Hematopoietic multipotent progenitor cell treated with erythropoietin and hydrocortisone succinate and interleukin-3 and kit ligand, for 4 days (in vitro differentiated cells): ENCODE measurements around the gene ABCC3.

Experiments
- DNase-seq: peaks from one replicate; pipeline ENCODE4 v3.0.0-alpha.2; 2015

The ABCC3 gene

DNA sequence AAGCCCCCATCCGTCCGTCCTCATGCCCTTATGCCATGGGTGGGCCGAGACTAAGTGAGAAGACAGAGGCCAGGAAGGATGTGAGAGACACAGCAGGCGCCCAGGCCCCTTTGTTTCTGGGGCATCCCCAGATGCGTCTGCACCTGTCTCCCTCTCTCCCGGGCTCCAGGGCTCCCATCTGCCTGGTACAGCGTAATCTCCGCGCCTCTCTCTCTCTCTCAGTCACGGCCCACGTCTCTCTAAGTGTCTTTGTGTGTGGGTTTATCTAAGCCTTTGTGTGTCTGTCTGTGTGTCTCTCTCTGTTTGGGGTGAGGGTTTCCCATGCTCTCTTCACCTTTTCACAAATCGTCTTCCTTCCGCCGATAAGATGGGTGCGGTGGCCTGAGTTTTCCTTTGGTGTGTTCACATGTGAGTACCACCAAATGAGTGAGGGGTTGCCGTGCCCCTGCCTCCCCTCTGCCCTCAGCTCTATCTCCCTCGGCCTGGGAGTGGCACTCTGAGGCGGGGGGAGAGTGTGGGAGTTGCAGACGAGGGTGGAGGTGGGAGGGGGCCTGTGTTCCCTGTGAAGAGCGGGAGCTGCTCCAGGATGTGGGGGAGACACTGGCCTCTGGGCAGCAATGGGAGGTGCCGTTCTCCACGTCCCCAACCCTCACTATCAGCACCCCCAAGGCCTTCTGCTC is 25.8 kb upstream of the ABCC3 start:
- no peak for DNase-seq

DNA sequence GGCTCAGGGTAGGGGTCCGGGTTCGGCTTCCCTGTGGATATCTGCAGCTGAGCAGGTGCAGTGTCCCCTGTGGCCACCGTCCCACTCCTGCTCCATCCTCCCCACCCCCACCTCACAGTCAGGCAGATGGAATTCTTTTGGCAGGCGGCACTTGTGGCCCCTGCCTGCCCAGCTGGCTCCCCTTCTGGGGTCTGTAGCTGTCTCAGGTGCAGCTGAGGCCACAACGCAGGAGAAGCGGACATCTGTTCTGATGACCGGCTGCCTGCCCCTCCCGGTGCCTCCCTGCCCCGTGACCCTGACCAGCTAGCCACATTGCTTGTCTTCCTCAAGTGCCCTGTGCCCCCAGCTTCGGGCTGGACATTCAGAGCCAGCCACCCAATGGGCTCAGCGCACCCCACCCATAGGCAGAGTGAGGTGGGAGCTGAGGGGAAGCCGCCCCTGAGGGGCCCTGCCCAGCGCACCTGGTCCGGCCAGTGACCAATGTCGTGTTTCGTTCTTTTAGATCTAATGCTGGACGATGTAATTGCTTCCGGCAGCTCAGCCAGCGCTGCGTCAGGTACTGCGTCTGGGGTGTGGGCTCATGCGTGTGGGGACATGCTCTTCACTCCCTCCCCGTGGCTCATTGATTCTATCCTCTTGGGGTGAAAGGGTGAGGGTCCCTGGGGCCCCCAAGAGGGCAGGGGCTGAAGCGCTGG is 25.2 kb upstream of the ABCC3 start:
- no peak for DNase-seq

DNA sequence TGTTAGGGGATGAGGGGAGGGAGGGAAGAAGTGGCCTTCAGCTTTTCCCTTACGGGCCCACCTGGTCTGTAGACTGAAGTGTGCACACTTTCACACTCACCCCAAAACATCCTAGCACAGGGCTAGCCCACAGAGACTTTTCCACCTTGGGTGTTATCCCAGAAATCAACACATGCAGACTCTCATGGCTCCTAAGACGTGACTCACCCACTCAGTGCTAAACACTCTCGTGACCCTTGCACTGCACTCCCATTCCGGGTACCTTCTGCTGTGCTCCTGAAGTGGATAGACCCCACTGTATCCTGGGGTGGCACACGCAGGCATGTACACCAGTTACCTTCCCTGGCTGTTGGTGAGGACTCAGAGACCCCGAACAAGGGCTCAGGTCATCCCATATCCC is 23.0 kb upstream of the ABCC3 start:
- DNase-seq: no peak

DNA sequence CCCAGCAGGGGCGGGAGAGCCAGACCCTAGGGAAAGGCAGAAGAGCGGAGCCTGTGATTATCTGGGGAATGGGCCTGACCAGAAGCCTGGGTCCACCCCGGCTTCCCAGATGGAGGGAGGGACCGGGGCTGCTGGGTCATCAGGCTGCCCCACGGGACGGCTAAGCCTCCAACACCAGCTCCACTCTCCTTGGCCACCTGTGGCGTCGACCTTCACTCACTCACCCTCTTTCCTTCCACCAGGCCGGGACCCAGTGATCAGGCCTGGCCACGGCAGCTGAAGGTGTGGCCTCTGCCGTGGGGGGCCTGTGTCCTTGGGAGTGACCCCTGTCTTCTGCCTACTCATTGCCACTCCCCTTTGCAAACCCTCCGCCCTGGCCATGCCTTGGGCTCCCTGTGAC is 22.4 kb upstream of the ABCC3 start:
- no peak for DNase-seq

DNA sequence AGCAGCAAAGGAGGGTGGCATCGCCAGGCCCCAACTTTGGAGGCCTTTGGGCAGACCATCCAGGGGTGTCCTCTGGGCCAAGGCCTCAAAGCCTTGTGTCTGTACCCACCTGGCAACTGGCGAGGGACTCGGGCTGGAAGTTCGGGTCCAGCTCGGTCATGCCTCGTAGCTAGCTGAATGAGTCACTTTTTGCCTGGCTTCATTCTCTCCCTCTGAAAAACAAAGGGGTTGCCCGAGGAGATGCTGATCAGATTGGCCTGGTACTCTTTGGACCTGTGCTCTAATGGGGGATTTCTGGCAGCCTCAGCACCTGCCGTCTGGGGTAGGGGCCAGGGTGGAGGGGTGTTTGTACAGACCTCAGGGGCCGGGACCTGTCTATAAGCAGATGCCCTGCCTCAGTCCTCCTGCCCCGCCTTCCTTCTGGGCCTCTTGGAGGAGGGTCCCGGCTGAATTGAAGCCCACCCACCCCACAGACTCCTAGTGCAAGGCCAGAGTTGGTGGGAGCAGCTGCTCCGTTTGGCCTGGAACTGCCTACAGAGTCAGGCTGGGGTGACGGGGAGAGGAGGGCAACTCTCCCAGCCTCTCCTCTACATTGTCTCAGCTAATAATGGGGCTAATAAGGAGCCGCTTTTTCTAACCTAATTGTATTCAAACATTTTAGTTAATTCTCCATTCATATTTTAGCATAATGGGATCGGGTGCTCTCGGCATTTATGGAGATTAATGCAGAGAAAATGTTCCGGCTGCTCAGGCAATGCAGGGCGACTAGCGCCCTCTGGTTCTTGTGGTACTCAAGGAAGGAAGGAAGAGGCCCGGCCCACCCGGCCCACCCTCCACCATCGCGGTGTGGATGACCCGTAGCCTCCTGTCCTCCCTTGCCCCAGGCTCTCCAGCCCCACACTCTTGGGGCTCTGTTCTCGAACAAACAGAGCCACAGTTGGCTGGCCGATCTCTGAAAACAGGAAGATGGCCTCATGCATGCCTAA is 21.4 kb upstream of the ABCC3 start:
- peak; percentile 51 for DNase-seq

DNA sequence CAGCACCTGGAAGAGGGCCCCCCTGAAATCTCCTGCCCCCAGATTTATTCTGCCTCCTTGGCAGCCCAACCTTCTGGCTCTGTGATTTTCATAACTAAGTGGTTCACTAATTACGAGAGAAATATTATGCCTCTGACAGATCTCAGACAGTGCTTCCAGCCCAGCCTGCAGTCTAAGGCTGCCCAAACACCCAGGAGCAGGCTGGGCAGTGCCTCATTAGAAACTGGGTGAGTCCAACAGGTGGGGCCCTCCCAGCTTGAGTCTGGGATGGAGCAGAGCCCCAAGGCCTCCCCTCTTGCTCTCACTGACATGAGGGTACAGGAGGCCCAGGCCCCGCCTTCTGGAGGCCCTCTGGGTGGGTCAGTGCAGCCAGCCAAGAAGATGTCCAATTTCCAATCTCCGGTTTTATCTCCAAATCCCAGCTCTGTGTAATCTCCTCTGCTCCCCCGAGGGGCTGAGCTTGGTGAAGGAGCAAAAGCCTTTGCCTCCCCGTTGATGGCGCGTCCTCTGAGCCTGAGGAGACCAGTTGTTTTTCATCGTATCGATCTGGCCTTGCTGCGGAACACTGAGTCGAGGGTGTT is 20.1 kb upstream of the ABCC3 start:
- DNase-seq: no peak

DNA sequence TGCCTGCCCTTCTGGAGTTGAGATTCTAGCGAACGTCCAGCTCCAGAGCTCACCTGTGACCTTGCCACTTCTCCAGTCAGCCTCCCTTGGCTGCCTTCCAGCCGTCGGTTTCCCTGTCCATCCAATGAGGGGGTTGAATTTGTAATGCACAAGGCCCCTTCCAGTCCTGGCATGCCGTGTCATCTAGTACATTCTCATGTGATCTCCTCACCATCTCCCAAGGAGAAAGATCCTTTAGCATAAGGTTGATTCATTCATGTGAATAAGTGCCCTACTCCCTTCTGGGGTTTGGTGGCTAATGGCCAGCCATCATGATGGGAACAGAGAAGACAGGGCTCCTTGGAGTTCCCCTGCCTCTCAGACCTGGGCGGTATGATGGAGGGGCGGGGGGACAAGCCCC is 18.9 kb upstream of the ABCC3 start:
- DNase-seq: no peak

DNA sequence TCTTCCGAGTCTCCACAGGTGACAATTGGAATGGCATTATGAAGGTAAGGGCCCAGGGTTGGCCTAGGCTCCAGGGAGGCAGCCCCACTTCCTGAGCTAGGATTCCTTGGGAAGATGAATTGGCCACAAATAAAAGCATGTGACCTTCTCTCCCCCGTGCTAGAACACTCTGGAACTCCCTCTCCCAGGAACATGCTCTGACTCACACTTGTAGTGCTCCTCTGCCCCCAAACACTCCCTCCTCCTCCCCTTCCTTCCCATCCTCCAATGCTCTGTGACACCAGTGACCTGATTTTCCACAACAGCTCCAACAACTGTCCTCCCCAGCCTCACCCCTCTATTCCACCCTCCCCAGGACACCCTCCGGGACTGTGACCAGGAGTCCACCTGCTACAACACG is 16.4 kb upstream of the ABCC3 start:
- DNase-seq: no peak

DNA sequence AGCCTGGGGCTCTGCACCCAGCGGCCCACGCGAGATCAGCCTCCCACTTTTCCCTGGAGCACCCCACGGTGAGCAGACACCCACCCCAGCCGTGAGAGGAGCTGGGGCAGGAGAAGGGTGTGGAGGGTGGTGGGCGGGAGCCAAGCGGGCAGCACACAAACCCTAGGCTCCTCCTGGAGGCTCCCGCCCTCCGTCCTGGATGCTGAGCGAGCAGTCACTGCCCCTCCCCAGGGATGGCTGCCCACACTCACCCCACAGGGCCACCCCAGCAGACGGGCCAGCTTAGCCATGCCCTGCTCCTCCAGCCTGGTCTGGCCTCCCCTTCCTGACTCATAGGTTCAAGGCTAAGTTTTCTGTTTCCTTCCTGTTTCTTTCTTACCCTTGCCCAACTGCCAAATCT is 15.7 kb upstream of the ABCC3 start:
- no peak for DNase-seq

DNA sequence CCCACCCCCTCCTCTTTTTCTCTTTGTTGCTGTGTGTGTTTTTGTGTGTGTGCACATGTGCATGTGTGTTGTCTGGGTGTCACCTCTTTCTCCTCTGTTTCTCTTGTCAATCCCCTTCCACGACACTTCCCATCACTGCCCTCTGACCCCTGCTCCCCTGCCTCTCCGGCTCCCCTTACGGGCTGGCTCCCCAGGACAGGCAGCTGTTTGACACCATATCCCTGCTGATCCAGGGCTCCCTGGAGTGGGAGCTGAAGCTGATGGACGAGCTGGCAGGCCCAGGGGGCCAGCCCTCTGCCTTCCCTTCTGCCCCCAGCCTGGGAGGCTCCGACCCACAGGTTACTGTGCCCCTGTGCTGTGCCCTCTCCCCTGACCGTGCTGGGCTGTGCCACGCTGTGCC is 15.2 kb upstream of the ABCC3 start:
- no peak for DNase-seq

DNA sequence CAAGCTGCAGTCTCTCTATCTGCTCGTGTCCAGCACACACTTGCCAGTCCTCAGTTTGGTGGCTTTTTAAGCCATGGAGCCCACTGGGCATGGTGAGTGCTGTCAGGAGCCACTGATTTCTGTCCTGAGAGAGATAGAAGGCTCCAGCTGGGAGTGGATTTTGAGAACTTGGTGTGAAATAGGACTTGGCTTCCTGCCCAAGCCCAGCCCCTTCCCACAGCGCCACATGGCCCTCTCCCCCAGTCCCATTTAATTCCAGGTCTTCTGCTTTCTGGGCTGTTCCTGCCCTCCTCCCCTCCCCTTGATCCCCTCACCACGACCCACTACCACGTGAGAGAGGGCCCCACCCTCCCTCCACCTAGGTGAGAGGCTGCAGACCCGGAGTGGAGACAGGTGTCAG is 14.4 kb upstream of the ABCC3 start:
- DNase-seq: no peak

DNA sequence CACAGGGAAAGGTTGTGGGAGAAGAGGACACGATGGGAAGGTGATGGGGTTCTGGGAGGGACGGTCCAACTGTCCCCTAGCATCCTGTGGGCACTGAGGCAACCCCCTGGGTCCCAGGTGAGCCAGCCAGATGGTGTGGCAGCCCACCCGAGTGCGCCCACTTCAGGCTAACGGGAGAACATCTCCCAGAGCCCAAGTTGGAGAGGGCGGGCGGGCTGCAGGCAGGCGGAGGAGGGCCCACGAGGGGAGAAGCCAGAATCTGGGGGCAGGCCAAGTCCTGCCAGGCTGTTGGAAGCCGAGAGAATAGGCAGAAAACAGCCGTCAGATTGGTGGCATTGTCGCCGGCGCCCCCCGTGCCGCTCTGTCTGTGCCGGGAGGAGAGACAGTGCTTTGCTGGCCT is 13.8 kb upstream of the ABCC3 start:
- DNase-seq: no peak

DNA sequence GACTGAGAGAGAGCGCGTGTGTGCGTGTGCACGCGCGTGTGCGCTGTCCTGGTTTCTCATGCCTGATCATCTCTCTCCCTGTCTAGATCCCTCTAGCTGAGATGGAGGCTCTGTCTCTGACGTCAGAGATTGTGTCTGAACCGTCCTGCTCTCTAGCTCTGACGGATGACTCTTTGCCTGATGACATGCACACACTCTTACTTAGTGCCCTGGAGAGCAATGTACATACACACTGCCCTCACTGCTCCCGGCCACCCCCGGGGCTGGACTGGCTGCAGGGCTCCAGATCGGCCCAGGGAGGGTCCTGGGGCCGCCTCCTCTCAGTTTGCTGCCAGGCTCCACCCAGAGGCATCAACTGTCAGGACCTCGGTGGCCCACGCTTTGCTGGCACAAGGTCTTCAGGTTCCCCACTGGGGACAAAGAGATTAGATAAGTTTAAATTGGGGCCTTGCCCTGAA is 13.1 kb upstream of the ABCC3 start:
- DNase-seq: peak; percentile 47

DNA sequence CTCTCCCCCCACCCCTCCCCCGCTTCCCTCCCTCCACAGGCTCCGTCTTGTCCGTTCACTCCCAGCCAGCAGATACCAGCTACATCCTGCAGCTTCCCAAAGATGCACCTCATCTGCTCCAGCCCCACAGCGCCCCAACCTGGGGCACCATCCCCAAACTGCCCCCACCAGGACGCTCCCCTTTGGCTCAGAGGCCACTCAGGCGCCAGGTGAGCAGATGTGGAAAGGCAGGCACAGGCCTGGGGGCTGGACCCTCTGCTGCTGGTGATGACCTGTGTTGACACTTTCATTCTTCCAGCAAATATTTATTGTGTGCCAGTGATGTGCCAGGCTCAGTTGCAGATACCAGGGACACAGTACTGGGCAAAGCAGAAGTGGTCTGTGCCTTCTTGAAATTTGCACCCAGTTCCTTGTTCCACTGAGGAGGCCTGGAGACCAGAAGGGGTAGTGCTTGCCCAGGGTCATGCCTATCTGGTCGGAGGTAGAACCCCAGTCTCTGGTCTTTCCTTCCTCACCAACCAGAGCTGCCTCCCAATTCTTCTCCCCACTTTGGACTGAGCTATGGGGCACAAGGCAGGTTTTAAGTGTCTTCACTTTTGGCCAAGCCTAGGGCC is 10.3 kb upstream of the ABCC3 start:
- no peak for DNase-seq

DNA sequence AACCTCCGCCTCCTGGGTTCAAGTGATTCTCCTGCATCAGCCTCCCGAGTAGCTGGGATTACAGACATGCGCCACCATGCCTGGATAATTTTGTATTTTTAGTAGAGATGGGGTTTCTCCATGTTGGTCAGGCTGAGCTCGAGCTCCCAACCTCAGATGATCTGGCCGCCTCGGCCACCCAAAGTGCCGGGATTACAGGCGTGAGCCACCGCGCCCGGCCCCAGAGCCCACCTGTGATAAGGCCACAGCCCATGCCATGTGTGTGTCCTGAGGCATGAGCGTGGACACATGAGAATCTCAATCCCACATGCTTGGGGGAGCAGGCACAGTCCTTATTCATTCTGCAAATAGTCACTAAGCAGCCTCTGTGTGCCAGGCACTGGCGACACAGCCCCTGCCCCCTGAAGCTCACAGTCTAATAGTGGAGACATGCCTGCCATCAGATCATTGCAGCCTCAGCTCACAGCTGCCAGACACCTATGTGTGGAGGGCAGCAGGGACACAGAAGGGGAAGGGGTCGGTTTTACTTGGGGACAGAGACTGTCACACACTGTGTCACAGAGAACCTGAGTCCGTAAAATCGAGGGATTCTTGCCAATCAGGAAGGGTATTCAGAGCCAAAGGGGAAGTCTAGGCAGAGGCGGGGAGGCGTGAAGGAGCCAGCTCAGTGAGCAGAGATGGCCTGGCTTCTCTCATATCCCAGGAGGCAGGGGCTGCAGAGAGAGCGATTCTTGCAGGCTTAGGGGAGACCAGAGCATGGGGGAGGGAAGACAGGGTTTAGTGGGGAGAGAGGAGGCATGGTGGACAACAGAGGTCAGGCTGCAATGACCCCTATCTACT is 9.4 kb upstream of the ABCC3 start:
- DNase-seq: no peak

DNA sequence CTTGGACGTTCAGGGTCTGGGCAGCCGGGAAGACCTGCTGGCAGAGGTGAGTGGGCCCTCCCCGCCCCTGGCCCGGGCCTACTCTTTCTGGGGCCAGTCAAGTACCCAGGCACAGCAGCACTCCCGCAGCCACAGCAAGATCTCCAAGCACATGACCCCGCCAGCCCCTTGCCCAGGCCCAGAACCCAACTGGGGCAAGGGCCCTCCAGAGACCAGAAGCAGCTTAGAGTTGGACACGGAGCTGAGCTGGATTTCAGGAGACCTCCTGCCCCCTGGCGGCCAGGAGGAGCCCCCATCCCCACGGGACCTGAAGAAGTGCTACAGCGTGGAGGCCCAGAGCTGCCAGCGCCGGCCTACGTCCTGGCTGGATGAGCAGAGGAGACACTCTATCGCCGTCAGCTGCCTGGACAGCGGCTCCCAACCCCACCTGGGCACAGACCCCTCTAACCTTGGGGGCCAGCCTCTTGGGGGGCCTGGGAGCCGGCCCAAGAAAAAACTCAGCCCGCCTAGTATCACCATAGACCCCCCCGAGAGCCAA is 8.6 kb upstream of the ABCC3 start:
- peak; percentile 90 for DNase-seq

DNA sequence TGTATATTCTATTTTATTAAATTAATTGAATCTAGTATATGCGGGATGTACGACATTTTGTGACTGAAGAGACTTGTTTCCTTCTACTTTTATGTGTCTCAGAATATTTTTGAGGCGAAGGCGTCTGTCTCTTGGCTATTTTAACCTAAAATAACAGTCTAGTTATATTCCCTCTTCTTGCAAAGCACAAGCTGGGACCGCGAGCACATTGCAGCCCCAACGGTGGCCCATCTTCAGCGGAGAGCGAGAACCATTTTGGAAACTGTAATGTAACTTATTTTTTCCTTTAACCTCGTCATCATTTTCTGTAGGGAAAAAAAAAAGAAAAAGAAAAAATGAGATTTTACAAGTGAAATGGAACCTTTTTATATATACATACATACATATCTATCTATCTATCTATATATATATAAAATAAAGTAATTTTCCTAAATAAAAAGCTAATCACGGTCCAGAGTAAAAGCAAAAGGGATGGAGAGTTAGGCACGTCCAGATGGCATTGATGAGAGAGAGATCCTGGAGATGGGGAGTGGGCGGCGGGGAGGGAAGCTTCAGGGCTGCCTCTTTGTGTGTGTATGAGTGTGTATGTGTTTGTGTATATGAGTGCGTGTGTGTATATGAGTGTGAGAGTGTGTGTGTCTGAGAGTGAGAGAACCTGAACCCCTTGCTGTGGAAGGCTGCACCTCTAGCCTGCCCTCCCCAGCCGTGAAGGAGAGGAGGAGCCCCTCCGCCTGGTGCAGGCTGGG is 7.5 kb upstream of the ABCC3 start:
- DNase-seq: no peak

DNA sequence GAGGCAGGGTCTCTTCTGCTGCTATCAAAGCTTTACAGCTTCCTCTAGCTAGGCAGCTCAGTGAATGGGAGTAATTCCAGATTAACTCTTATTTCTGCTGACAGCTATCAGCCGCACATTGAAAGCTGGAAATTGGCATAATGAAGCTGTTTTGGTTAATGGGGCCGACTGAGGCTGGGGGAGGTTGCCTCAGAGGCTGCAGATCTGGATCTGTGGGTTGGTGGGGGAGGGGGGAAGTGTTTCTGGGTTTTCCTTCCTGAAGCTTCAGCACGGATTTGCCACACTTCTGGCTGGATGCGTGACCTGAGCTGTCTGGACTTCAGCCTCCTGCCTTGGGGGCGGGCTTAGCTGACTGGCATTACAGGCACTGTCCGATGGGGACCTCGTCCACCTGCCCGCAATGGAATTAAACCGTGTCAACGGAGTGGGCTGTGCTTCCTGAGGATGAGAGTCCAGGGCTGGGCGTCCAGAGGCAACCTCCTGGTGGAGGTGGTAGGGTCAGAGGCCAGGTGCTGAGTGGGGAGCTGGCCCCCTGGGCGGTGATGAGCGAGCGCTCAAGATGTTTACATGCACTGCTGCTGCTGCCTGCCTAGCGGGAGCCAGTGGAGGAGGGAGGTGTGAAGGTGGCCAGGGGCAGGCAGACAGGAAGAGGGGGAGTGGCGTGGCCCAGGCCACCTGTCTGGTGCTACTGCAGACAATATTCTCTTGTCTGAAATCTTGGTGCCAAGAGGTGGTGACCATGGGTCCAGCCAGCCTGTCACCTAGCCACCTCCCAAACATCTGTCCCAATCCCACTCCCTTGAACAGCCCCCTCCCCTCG is 6.7 kb upstream of the ABCC3 start:
- DNase-seq: no peak

DNA sequence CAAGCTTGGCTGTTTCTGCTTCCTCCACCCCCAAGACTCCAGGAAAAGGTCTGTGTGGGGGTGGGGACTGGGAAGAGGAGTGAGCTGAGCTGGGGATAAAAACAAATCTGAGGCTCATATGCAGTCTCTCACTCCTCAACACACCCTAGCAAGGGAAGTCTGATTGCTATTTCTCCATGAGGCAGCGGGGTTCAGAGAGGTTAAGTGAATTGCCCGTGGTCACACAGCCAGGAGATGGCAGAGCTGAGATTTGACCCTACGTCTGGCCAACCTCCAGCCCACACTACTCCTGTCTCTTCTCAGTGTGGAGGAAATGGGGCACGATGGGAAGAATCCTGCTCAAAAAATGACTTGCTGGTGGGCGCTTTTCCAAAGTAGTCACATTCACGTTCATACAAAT is 4.8 kb upstream of the ABCC3 start:
- DNase-seq: no peak
